ENCODE measurements around the gene ZNF280B. TPM values are rescaled to one million over a fixed set of nuclear protein-coding genes. Genes with fewer than 3 reads are reported as not detected.

Gene ZNF280B
- total RNA-seq, 1 experiment from 2014 or later = 8.2 TPM

DNA sequence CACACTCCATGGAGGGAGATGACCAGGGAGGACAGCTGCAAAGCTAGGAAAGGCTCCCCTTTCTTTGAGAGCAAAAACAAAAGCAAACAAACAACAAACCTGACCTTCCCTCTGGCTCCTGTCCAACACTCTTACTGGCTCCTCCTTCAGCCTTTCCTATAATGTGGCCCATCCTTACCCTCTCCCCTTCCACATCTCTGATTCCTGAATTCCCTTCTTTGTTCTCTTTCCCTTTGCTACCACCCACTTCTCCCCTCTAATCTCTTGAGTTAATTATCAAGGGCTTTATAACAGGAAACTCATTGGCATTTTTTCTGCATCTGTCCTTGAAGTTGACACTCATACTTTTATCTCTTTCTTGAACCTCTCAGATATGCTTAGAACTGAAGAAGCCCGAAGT lies 56.3 kb downstream of the ZNF280B start:
- Histone ChIP-seq H2BK120ac (ENCODE audit: low read depth, low read length, poor library complexity, severe bottlenecking) (no peak overlapping the region), H4K5ac (ENCODE audit: insufficient read length, low read depth, low read length) (no peak overlapping the region), H4K91ac (ENCODE audit: insufficient read length, low read depth, low read length) (no peak overlapping the region), H3K79me2 (ENCODE audit: insufficient read depth, low read length) (no peaks in the 10 kb centered on the region), H4K20me1 (ENCODE audit: control insufficient read depth, insufficient read depth, insufficient read length) (no peaks in the 10 kb centered on the region), H3K23ac (ENCODE audit: insufficient read length, low read depth, low read length) (no peak overlapping the region), H3K9me3 (ENCODE audit: control insufficient read depth, low read depth, low read length) (peaks cover 12% of the 10 kb centered on the region), H3K27me3 (ENCODE audit: insufficient read depth, low read length) (peaks cover 65% of the 10 kb centered on the region), H3K4ac (ENCODE audit: low read depth, low read length) (no peak overlapping the region), H2BK20ac (ENCODE audit: low read depth, low read length, poor library complexity, severe bottlenecking) (no peak overlapping the region), H3K23me2 (ENCODE audit: insufficient read length, low read depth, low read length, poor library complexity, severe bottlenecking) (no peaks in the 10 kb centered on the region), H3K9ac (ENCODE audit: extremely low read depth, insufficient read length, low read length) (no peak overlapping the region), H2AFZ (ENCODE audit: low read length) (no peak overlapping the region), H3K56ac (ENCODE audit: insufficient read length, low read depth, low read length) (no peak overlapping the region), H3K79me1 (ENCODE audit: insufficient read depth, low read depth, low read length, poor library complexity, severe bottlenecking) (no peaks in the 10 kb centered on the region), H3K18ac (ENCODE audit: insufficient read length, low read depth, low read length) (no peak overlapping the region), H4K8ac (replicated peaks; ENCODE audit: insufficient read length, low read depth, low read length) (no peak overlapping the region), H2BK15ac (ENCODE audit: low read depth, low read length) (no peak overlapping the region), H2AK5ac (ENCODE audit: insufficient read length, low read length) (no peak overlapping the region), H3K4me1 (ENCODE audit: insufficient read depth, low read length) (no peaks in the 10 kb centered on the region), H3K14ac (ENCODE audit: insufficient read depth, low read length) (no peak overlapping the region), H2BK5ac (ENCODE audit: insufficient read length, low read length) (no peak overlapping the region), H3K4me2 (ENCODE audit: insufficient read depth, insufficient read length, low read length) (no peak overlapping the region), H2BK12ac (ENCODE audit: insufficient read length, low read depth, low read length) (no peak overlapping the region), H3K27ac (ENCODE audit: insufficient read length, low read depth, low read length) (no peak overlapping the region), H3T11ph (ENCODE audit: low read length) (no peak overlapping the region)
- Mint-ChIP-seq H3K4me3 (no peak overlapping the region), H3K27me3 (ENCODE audit: low read depth) (peaks cover 100% of the 10 kb centered on the region), H3K4me1 (no peaks in the 10 kb centered on the region), H3K9me3 (peaks cover 33 to 41% of the 10 kb centered on the region in 2 experiments), H3K27ac (no peak overlapping the region), H3K36me3 (ENCODE audit: insufficient read depth in 1 of 3, low read depth in 3 of 3) (peaks cover 0 to 5% (median 0%) of the 10 kb centered on the region in 3 experiments; a peak in 4 of 7 replicates)
- no peak for DNase-seq
- no CpG with 5 or more reads among the region's 1 CpG for WGBS (ENCODE audit: extremely low coverage, insufficient read length, low lambda C conversion rate)
- TF ChIP-seq, protein P1, sequence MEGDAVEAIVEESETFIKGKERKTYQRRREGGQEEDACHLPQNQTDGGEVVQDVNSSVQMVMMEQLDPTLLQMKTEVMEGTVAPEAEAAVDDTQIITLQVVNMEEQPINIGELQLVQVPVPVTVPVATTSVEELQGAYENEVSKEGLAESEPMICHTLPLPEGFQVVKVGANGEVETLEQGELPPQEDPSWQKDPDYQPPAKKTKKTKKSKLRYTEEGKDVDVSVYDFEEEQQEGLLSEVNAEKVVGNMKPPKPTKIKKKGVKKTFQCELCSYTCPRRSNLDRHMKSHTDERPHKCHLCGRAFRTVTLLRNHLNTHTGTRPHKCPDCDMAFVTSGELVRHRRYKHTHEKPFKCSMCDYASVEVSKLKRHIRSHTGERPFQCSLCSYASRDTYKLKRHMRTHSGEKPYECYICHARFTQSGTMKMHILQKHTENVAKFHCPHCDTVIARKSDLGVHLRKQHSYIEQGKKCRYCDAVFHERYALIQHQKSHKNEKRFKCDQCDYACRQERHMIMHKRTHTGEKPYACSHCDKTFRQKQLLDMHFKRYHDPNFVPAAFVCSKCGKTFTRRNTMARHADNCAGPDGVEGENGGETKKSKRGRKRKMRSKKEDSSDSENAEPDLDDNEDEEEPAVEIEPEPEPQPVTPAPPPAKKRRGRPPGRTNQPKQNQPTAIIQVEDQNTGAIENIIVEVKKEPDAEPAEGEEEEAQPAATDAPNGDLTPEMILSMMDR (conservative IDR thresholded peaks at IDR 0.05) = no peak
